ENCODE data around the gene E2F2.

The E2F2 gene

GRCh38 chr1:23483321-23484252 lies 47.4 kb downstream of the E2F2 start, which contains the start of gene ASAP3:
Gene ASAP3, minus strand, starts transcription at chr1:23484179. Its CDS starts 46 bp downstream, at chr1:23484133.
- H3K27ac ChIP-seq (ENCODE audit: extremely low read depth, low read depth, low read length), result no peak within 1 kb of the TSS
- ChIA-PET POLR2A (interaction anchor here (0.6 to 2.5 kb wide), 8 partner anchors 14 to 139 kb away, joined by 3 to 10 read pairs (median 6); partner anchors contain the start of genes E2F2, HNRNPR and ZNF436), CTCF (interaction anchor here (0.6 to 7.5 kb wide), 3 partner anchors 13 to 73 kb away, joined by 3 to 72 read pairs (median 11); no protein-coding TSS in a partner anchor)
- 0 out of 2 replicates have a peak, but pooled peaks cover 2% of the 10 kb centered on the region for H3K4me1 ChIP-seq (ENCODE audit: control insufficient read depth, insufficient read depth, low read length)
- peak within 1 kb of the TSS; percentile 63 for H3K4me3 ChIP-seq (ENCODE audit: low read depth, low read length)
- no peaks in the 10 kb centered on the region for H3K36me3 ChIP-seq (ENCODE audit: control insufficient read depth in 2 of 2, insufficient read depth in 1 of 2, low read length in 2 of 2)
- H3K9me3 ChIP-seq (ENCODE audit: control insufficient read depth, insufficient read depth, low read depth, low read length), result no peaks in the 10 kb centered on the region
- peak; percentile 90 for TF ChIP-seq ZBTB10 (tag by site-specific recombination; IDR thresholded peaks at IDR 0.05)
- no peak for TF ChIP-seq ZNF623 (tag by site-specific recombination; IDR thresholded peaks at IDR 0.05)
- TF ChIP-seq ZNF221 (tag by site-specific recombination; IDR thresholded peaks at IDR 0.05; ENCODE audit: borderline replicate concordance), result no peak
- peak; percentile 82 for TF ChIP-seq ZNF341 (tag by site-specific recombination; IDR thresholded peaks at IDR 0.05; ENCODE audit: low read depth)
- TF ChIP-seq HOXD13 (CRISPR knock-in tag; IDR thresholded peaks at IDR 0.05; ENCODE audit: borderline replicate concordance), result no peak
- TF ChIP-seq GLIS2 (tag by site-specific recombination; IDR thresholded peaks at IDR 0.05), result peak; percentile 75
- no peak for TF ChIP-seq ZNF530 (tag by site-specific recombination; IDR thresholded peaks at IDR 0.05; ENCODE audit: low read depth)
- 0 out of 2 replicates have a peak, but pooled peaks have one; percentile 18 for TF ChIP-seq YY2 (tag by site-specific recombination; IDR thresholded peaks at IDR 0.05)
- no peak for TF ChIP-seq ZNF837 (tag by site-specific recombination; IDR thresholded peaks at IDR 0.05)
- TF ChIP-seq ZNF24 (tag by site-specific recombination; IDR thresholded peaks at IDR 0.05), result 0 out of 2 replicates have a peak, but pooled peaks have one; percentile 24
- TF ChIP-seq ZBTB26 (tag by site-specific recombination; optimal IDR thresholded peaks at IDR 0.05), result peak; percentile 58
- peak; percentile 92 for TF ChIP-seq ZNF335 (tag by site-specific recombination; conservative IDR thresholded peaks at IDR 0.05)
- no peak for TF ChIP-seq PBX3 (CRISPR knock-in tag; IDR thresholded peaks at IDR 0.05)
- peak; percentile 30; the same call in 1 of the 2 replicates for TF ChIP-seq ZBTB8A (tag by site-specific recombination; IDR thresholded peaks at IDR 0.05)
- peak; percentile 89; the same call in 1 of the 2 replicates for TF ChIP-seq ZNF777 (tag by site-specific recombination; IDR thresholded peaks at IDR 0.05; ENCODE audit: borderline replicate concordance)
- peak; percentile 71 for TF ChIP-seq ZNF398 (tag by site-specific recombination; IDR thresholded peaks at IDR 0.05)
- TF ChIP-seq KLF7 (tag by site-specific recombination; IDR thresholded peaks at IDR 0.05; ENCODE audit: borderline replicate concordance), result no peak
- TF ChIP-seq ZNF239 (tag by site-specific recombination; IDR thresholded peaks at IDR 0.05), result no peak
- no peak for TF ChIP-seq ZNF624 (tag by site-specific recombination; IDR thresholded peaks at IDR 0.05)
- TF ChIP-seq CTCF (tag by site-specific recombination; IDR thresholded peaks at IDR 0.05), result 0 out of 2 replicates have a peak, but pooled peaks have one; percentile 16
- 0 out of 2 replicates have a peak, but pooled peaks have one; percentile 44 for TF ChIP-seq ZEB2 (tag by site-specific recombination; IDR thresholded peaks at IDR 0.05)
- no peak for TF ChIP-seq ZNF404 (tag by site-specific recombination; IDR thresholded peaks at IDR 0.05)
- no peak for TF ChIP-seq KLF17 (tag by site-specific recombination; IDR thresholded peaks at IDR 0.05)
- peak; percentile 41; the same call in 1 of the 2 replicates for TF ChIP-seq PATZ1 (tag by site-specific recombination; IDR thresholded peaks at IDR 0.05)
